Stimulated activated memory B cell treated with anti-CD40 and anti-IgM and Interleukin-4, amounts not matched to agents 10 μg/mL and 1 μg/mL and 100 μg/mL, for 72 hours (primary cell): Measurements from ENCODE around the gene DBP.

Experiments used
- ATAC-seq: fragments of 150-1000 bp; cut with Tn5 transposase; 2 replicates; pipeline ENCODE4 v1.10.0; 2021
- H3K27ac Mint-ChIP-seq: one replicate; pipeline ENCODE4 v1.8.0; 2022; ENCODE audit warnings: mild to moderate bottlenecking, mixed read lengths
- H3K27me3 Mint-ChIP-seq: one replicate; pipeline ENCODE4 v1.8.0; 2022; ENCODE audit warnings: mixed read lengths
- H3K36me3 Mint-ChIP-seq: one replicate; pipeline ENCODE4 v1.8.0; 2022; ENCODE audit warnings: mixed read lengths
- H3K4me1 Mint-ChIP-seq: one replicate; pipeline ENCODE4 v1.8.0; 2022; ENCODE audit warnings: mixed read lengths
- H3K4me3 Mint-ChIP-seq: one replicate; pipeline ENCODE4 v1.8.0; 2022; ENCODE audit warnings: mild to moderate bottlenecking, moderate library complexity, mixed read lengths
- H3K9me3 Mint-ChIP-seq: one replicate; pipeline ENCODE4 v1.8.0; 2022; ENCODE audit warnings: mixed read lengths

DBP gene

GRCh38 chr19:48656840-48657474, 19.8 kb upstream of the DBP start:
- no peaks in the 10 kb centered on the region for H3K27me3 Mint-ChIP-seq
- no peak for ATAC-seq
- peaks cover 10% of the 10 kb centered on the region for H3K4me1 Mint-ChIP-seq
- no peak overlapping the region for H3K4me3 Mint-ChIP-seq
- no peaks in the 10 kb centered on the region for H3K9me3 Mint-ChIP-seq
- peak overlapping the region; percentile 9 for H3K27ac Mint-ChIP-seq
- no peaks in the 10 kb centered on the region for H3K36me3 Mint-ChIP-seq

- ATAC-seq = no peak
- H3K9me3 Mint-ChIP-seq = no peaks in the 10 kb centered on the region
- H3K27me3 Mint-ChIP-seq = no peaks in the 10 kb centered on the region
- H3K4me1 Mint-ChIP-seq = peaks cover 3% of the 10 kb centered on the region
- H3K27ac Mint-ChIP-seq = peak overlapping the region; percentile 38
- H3K36me3 Mint-ChIP-seq = no peaks in the 10 kb centered on the region
- no peak overlapping the region for H3K4me3 Mint-ChIP-seq
These were observed 17.3 kb upstream of the DBP start for GRCh38 chr19:48654299-48655059.

- ATAC-seq = no peak
- H3K9me3 Mint-ChIP-seq = no peaks in the 10 kb centered on the region
- no peaks in the 10 kb centered on the region for H3K27me3 Mint-ChIP-seq
- peaks cover 18% of the 10 kb centered on the region for H3K4me1 Mint-ChIP-seq
- no peaks in the 10 kb centered on the region for H3K36me3 Mint-ChIP-seq
- peak overlapping the region; percentile 4 for H3K27ac Mint-ChIP-seq
- H3K4me3 Mint-ChIP-seq = no peak overlapping the region
These were observed 14.5 kb upstream of the DBP start for GRCh38 chr19:48651683-48652048.

GRCh38 chr19:48650974-48651682, 13.9 kb upstream of the DBP start:
- Mint-ChIP-seq H3K36me3 (no peaks in the 10 kb centered on the region), H3K4me3 (no peak overlapping the region), H3K9me3 (no peaks in the 10 kb centered on the region), H3K27ac (no peak overlapping the region), H3K27me3 (no peaks in the 10 kb centered on the region), H3K4me1 (peaks cover 24% of the 10 kb centered on the region)
- ATAC-seq = no peak

GRCh38 chr19:48648134-48648533, 11.0 kb upstream of the DBP start:
- no peak for ATAC-seq
- peak overlapping the region; percentile 11 for H3K27ac Mint-ChIP-seq
- peaks cover 45% of the 10 kb centered on the region for H3K4me1 Mint-ChIP-seq
- no peaks in the 10 kb centered on the region for H3K36me3 Mint-ChIP-seq
- H3K9me3 Mint-ChIP-seq = no peaks in the 10 kb centered on the region
- H3K27me3 Mint-ChIP-seq = no peaks in the 10 kb centered on the region
- H3K4me3 Mint-ChIP-seq = no peak overlapping the region

- H3K9me3 Mint-ChIP-seq = no peaks in the 10 kb centered on the region
- H3K4me3 Mint-ChIP-seq = peak overlapping the region; percentile 95
- no peaks in the 10 kb centered on the region for H3K27me3 Mint-ChIP-seq
- peaks cover 45% of the 10 kb centered on the region for H3K4me1 Mint-ChIP-seq
- peak overlapping the region; percentile 83 for H3K27ac Mint-ChIP-seq
- ATAC-seq = no peak
- no peaks in the 10 kb centered on the region for H3K36me3 Mint-ChIP-seq
These were observed 9.6 kb upstream of the DBP start for GRCh38 chr19:48646722-48647216.

- H3K36me3 Mint-ChIP-seq = no peaks in the 10 kb centered on the region
- H3K27me3 Mint-ChIP-seq = no peaks in the 10 kb centered on the region
- H3K4me1 Mint-ChIP-seq = peaks cover 45% of the 10 kb centered on the region
- ATAC-seq = peak; percentile 92
- no peaks in the 10 kb centered on the region for H3K9me3 Mint-ChIP-seq
- H3K4me3 Mint-ChIP-seq = peak within 1 kb of the TSS; percentile 95
- peak within 1 kb of the TSS; percentile 83 for H3K27ac Mint-ChIP-seq
These were observed 9.0 kb upstream of the DBP start, which contains the start of gene CA11 for GRCh38 chr19:48646001-48646721. Gene CA11 (minus strand): TSS chr19:48646187. CDS start chr19:48645632, 555 bp downstream.

GRCh38 chr19:48645620-48646000, 8.4 kb upstream of the DBP start:
- Mint-ChIP-seq H3K27ac (peak overlapping the region; percentile 83), H3K36me3 (no peaks in the 10 kb centered on the region), H3K4me3 (peak overlapping the region; percentile 95), H3K27me3 (no peaks in the 10 kb centered on the region), H3K9me3 (no peaks in the 10 kb centered on the region), H3K4me1 (peaks cover 45% of the 10 kb centered on the region)
- ATAC-seq = no peak

GRCh38 chr19:48644839-48645619, 7.8 kb upstream of the DBP start:
- H3K27me3 Mint-ChIP-seq = no peaks in the 10 kb centered on the region
- ATAC-seq = peak; percentile 83
- peak overlapping the region; percentile 95 for H3K4me3 Mint-ChIP-seq
- H3K27ac Mint-ChIP-seq = peak overlapping the region; percentile 83
- H3K36me3 Mint-ChIP-seq = no peaks in the 10 kb centered on the region
- H3K9me3 Mint-ChIP-seq = no peaks in the 10 kb centered on the region
- H3K4me1 Mint-ChIP-seq = peaks cover 45% of the 10 kb centered on the region

GRCh38 chr19:48644355-48644754, 7.2 kb upstream of the DBP start:
- Mint-ChIP-seq H3K36me3 (no peaks in the 10 kb centered on the region), H3K9me3 (no peaks in the 10 kb centered on the region), H3K27me3 (no peaks in the 10 kb centered on the region), H3K4me1 (peaks cover 48% of the 10 kb centered on the region), H3K27ac (peak overlapping the region; percentile 83), H3K4me3 (no peak overlapping the region)
- ATAC-seq = no peak

GRCh38 chr19:48642862-48643261, 5.7 kb upstream of the DBP start:
- H3K27me3 Mint-ChIP-seq = no peaks in the 10 kb centered on the region
- H3K27ac Mint-ChIP-seq = no peak overlapping the region
- no peak for ATAC-seq
- H3K4me1 Mint-ChIP-seq = peaks cover 55% of the 10 kb centered on the region
- H3K4me3 Mint-ChIP-seq = no peak overlapping the region
- peaks cover 7% of the 10 kb centered on the region for H3K36me3 Mint-ChIP-seq
- H3K9me3 Mint-ChIP-seq = peaks cover 4% of the 10 kb centered on the region

- no peak for ATAC-seq
- H3K4me1 Mint-ChIP-seq = peaks cover 51% of the 10 kb centered on the region
- H3K27ac Mint-ChIP-seq = no peak overlapping the region
- no peak overlapping the region for H3K4me3 Mint-ChIP-seq
- peaks cover 4% of the 10 kb centered on the region for H3K9me3 Mint-ChIP-seq
- H3K27me3 Mint-ChIP-seq = no peaks in the 10 kb centered on the region
- H3K36me3 Mint-ChIP-seq = peaks cover 7% of the 10 kb centered on the region
These were observed 4.7 kb upstream of the DBP start for GRCh38 chr19:48641850-48642249.

GRCh38 chr19:48639483-48640375, 2.5 kb upstream of the DBP start:
- Mint-ChIP-seq H3K36me3 (peaks cover 7% of the 10 kb centered on the region), H3K9me3 (peaks cover 4% of the 10 kb centered on the region), H3K4me1 (peaks cover 43% of the 10 kb centered on the region), H3K27me3 (no peaks in the 10 kb centered on the region), H3K4me3 (peak overlapping the region; percentile 4), H3K27ac (peak overlapping the region; percentile 96)
- no peak for ATAC-seq
